HAP-1 (cell line): ENCODE measurements around the gene CAV2.

ENCODE experiments used
- DNase-seq, 2 experiments: peaks; one replicate each; pipeline ENCODE4 v3.0.0-alpha.2; 2016 to 2020; ENCODE audit warnings: low spot score in 2 of 2
- H3K27me3 ChIP-seq: fragments of 250-450 bp; sonication (Bioruptor Pico); 2 replicates; pipeline ENCODE4 v1.5.1; 2020; ENCODE audit warnings: low read depth, mild to moderate bottlenecking, moderate library complexity
- H3K36me3 ChIP-seq: fragments of 250-450 bp; sonication (Bioruptor Pico); replicated peaks from 2 replicates; pipeline ENCODE4 v1.5.1; 2020; ENCODE audit warnings: mild to moderate bottlenecking
- H3K4me1 ChIP-seq: fragments of 250-450 bp; sonication (Bioruptor Pico); 2 replicates; pipeline ENCODE4 v1.5.1; 2020; ENCODE audit warnings: mild to moderate bottlenecking
- H3K4me3 ChIP-seq: fragments of 250-450 bp; sonication (Bioruptor Pico); 2 replicates; pipeline ENCODE4 v1.5.1; 2020; ENCODE audit warnings: mild to moderate bottlenecking, moderate library complexity
- H3K9me3 ChIP-seq: fragments of 250-450 bp; sonication (Bioruptor Pico); 2 replicates; pipeline ENCODE4 v1.5.1; 2020; ENCODE audit warnings: mild to moderate bottlenecking, moderate library complexity
- in situ Hi-C: fragments of 300-500 bp; cut with MboI; formaldehyde crosslinking; loops from 3 replicates; pipeline ENCODE4 v1.14.3; 2020; ENCODE audit warnings: low sequenced_read_pairs, inconsistent platforms, mixed read lengths

The CAV2 gene

DNA sequence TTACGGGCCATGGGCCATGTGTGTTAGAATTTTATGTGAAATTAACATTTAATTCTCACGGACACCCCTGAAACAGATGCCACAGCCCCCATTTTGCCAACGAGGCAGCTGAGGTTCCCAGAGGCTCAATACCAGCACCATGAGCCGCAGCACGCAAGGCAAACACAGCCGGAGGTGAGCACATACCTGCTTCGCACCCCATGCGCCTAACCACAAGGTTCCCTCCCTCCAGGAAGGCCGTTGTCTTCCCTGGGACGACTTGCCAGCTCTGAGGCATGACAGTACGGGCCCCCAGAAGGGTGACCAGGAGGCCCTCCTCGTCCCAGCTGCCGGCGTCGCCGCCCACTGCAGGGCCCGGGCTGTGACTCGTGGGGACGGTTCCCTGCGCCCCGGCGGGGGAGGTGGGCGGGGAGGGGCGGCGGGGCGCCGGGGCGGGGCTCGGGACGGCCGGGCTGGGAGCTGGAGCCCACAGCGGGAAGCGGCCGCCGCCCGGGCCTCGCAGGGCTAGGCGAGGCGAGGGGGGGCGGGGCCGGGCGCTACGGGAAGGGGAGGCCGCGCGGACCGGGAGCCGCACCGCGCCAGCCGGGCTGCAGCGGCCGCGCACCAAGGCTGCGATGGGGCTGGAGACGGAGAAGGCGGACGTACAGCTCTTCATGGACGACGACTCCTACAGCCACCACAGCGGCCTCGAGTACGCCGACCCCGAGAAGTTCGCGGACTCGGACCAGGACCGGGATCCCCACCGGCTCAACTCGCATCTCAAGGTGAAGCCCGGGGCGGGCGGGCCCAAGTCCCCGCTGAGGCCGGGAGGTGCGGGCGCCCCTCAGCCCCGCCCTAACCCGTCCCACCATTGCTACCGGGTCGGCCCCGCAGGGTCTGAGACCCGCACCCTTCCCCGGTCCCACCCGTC is at the start of gene CAV2:
TSS of gene CAV2 (plus strand) at position 571 of the 910 bp plus-strand sequence. CDS start at position 615, 44 bp downstream.
- DNase-seq, result peak; percentile 29 to 78

DNA sequence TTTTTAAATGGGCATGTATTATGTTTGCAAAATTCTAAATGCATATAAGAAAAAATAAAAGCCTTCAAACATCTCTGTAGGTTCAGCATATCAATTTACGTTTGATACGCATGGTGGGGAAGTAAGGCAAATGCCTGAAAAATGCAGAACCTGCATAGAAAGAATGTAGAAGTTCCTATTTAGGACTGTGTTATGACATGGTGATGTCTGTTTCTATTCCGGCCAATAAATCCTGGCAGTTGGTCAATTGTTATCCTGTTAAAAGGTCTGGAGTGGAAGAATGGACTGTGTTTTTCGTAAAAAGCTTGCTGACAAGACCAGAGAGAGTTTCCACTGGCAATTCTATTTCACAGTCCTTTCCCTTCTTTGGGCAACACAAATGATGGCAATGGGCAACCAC is 49.6 kb upstream of the CAV2 start:
- Histone ChIP-seq H3K27me3 (no peaks in the 10 kb centered on the region), H3K4me1 (peaks cover 3% of the 10 kb centered on the region; the same call in 1 of the 2 replicates), H3K4me3 (no peak overlapping the region), H3K9me3 (no peaks in the 10 kb centered on the region), H3K36me3 (no peaks in the 10 kb centered on the region)
- no peak for DNase-seq
- in situ Hi-C loops, result no loop called here

More for the DNA sequence above, at the start of gene CAV2:
- Histone ChIP-seq H3K4me1 (peaks cover 10% of the 10 kb centered on the region), H3K27me3 (no peaks in the 10 kb centered on the region), H3K4me3 (peak within 1 kb of the TSS; percentile 48), H3K36me3 (no peaks in the 10 kb centered on the region), H3K9me3 (no peaks in the 10 kb centered on the region)
- in situ Hi-C loops, result no loop called here

GRCh38 chr7:116451957-116452729 is 47.4 kb upstream of the CAV2 start:
- Histone ChIP-seq H3K4me1 (no peaks in the 10 kb centered on the region), H3K9me3 (no peaks in the 10 kb centered on the region), H3K27me3 (no peaks in the 10 kb centered on the region), H3K36me3 (no peaks in the 10 kb centered on the region), H3K4me3 (no peak overlapping the region)
- no peak for DNase-seq
- in situ Hi-C loops, result no loop called here

DNA sequence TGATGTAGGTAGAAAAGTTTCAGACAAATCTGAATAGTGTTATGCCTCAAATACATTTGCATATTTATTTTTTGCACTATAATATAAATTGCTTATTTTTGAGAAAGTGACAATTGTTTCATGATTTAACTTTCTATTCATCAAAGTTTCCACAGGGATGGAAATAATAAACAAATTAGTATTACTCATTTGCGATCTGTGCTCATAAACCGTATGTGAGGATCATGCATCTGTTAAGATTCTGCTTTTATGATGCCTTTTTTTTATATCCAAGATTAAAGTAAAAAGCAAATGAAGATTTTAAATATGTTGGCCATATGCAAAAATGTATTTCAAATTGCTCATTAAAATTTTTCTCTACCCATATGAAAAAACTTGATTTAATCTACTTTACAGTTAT is 45.2 kb upstream of the CAV2 start:
- H3K36me3 ChIP-seq, result no peaks in the 10 kb centered on the region
- in situ Hi-C loops, result no loop called here
- H3K9me3 ChIP-seq, result no peaks in the 10 kb centered on the region
- no peak for DNase-seq
- no peak overlapping the region for H3K4me3 ChIP-seq
- no peaks in the 10 kb centered on the region for H3K27me3 ChIP-seq
- no peaks in the 10 kb centered on the region for H3K4me1 ChIP-seq

DNA sequence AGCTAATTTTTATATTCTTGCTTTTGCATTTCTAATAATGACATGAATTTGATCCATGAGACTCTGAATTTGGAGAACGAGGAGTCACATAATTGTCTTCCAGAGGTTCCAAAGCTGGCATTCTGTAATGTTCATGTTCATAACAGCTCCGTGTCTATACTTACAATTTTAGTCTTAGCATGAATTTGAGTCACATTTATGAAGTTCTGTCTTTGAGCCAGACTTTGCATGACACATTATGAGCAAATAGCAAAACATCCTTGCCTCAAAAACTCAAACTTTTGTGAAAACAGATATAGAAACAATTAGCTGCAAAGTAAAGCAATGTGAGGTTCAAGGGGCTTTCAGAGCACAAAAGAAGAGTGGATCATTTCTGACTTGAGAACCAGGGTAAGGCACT is 44.5 kb upstream of the CAV2 start:
- in situ Hi-C loops, result no loop called here
- Histone ChIP-seq H3K4me3 (no peak overlapping the region), H3K9me3 (no peaks in the 10 kb centered on the region), H3K36me3 (no peaks in the 10 kb centered on the region), H3K4me1 (no peaks in the 10 kb centered on the region), H3K27me3 (no peaks in the 10 kb centered on the region)
- DNase-seq, result no peak

- no peak for DNase-seq
- in situ Hi-C loops, result no loop called here
- Histone ChIP-seq H3K9me3 (no peaks in the 10 kb centered on the region), H3K36me3 (no peaks in the 10 kb centered on the region), H3K4me1 (no peaks in the 10 kb centered on the region), H3K27me3 (no peaks in the 10 kb centered on the region), H3K4me3 (no peak overlapping the region)
Measured at GRCh38 chr7:116455499-116455898, 44.0 kb upstream of the CAV2 start.

- Histone ChIP-seq H3K4me3 (no peak overlapping the region), H3K9me3 (no peaks in the 10 kb centered on the region), H3K4me1 (no peaks in the 10 kb centered on the region), H3K36me3 (no peaks in the 10 kb centered on the region), H3K27me3 (no peaks in the 10 kb centered on the region)
- in situ Hi-C loops, result no loop called here
- DNase-seq, result no peak
Measured at GRCh38 chr7:116461500-116461899, 38.0 kb upstream of the CAV2 start.

DNA sequence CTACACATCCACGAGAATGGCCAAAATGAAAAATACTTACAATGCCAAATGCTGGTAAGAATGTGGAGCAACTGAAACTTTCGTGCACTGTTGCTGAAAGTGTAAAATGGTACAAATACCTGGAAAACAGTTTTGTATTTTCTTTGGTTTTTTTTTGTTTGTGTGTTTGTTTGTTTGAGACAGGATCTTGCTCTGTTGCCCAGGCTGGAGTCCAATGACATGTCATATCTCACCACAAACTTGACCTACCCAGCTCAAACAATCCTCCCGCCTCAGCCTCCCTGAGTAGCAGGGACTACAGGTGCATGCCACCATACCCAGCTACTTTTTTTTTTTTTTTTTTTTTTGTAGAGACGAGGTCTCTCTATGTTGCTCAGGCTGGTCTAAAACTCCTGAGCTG is 35.6 kb upstream of the CAV2 start:
- no peaks in the 10 kb centered on the region for H3K36me3 ChIP-seq
- no peak overlapping the region for H3K4me3 ChIP-seq
- in situ Hi-C loops, result no loop called here
- H3K9me3 ChIP-seq, result no peaks in the 10 kb centered on the region
- H3K4me1 ChIP-seq, result no peaks in the 10 kb centered on the region
- H3K27me3 ChIP-seq, result no peaks in the 10 kb centered on the region
- DNase-seq, result no peak

DNA sequence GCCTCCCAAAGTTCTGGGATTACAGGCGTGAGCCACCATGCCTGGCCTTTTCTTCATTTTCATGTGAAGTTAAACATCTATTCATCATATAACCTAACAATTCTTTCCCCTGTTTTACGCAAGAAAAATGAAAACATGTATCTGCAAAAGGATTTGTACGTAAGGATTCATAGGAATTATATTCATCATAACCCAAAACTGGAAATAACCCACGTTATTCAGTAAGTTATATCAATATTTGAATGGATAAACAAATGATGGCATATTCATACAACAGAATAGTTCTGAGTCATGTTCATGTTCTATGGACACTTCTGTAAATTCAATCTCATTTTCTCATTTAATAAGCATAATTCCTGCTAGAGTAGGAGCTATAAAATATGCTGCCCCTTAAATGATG is 35.2 kb upstream of the CAV2 start:
- Histone ChIP-seq H3K9me3 (no peaks in the 10 kb centered on the region), H3K4me1 (0 out of 2 replicates have a peak, but pooled peaks cover 4% of the 10 kb centered on the region), H3K36me3 (no peaks in the 10 kb centered on the region), H3K27me3 (no peaks in the 10 kb centered on the region), H3K4me3 (no peak overlapping the region)
- in situ Hi-C loops, result no loop called here
- DNase-seq, result no peak

DNA sequence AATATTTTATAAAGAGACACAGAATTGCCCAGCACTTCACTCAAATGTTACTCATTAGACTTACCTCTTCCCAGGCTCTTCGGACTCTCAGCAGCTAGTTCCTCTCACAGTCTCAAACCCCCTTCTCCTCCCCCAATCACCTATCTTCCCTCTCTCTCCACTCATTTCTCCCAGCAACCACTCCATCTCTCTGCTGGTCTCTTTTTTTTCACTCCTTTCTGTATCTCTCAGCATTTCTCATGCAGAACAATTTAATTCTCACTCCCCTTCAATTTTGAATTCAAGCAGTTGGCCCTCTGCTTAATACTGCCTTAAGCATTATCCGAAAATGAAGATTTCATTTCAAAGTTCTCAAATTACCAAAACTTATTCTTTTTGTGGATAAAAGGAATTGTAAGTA is 34.4 kb upstream of the CAV2 start:
- no peak for DNase-seq
- H3K9me3 ChIP-seq, result no peaks in the 10 kb centered on the region
- no peaks in the 10 kb centered on the region for H3K36me3 ChIP-seq
- H3K4me3 ChIP-seq, result no peak overlapping the region
- no peaks in the 10 kb centered on the region for H3K27me3 ChIP-seq
- H3K4me1 ChIP-seq, result 0 out of 2 replicates have a peak, but pooled peaks cover 4% of the 10 kb centered on the region
- in situ Hi-C loops, result no loop called here

GRCh38 chr7:116468534-116468933 is 31.0 kb upstream of the CAV2 start:
- no peaks in the 10 kb centered on the region for H3K27me3 ChIP-seq
- 0 out of 2 replicates have a peak, but pooled peaks cover 4% of the 10 kb centered on the region for H3K4me1 ChIP-seq
- H3K36me3 ChIP-seq, result no peaks in the 10 kb centered on the region
- no peaks in the 10 kb centered on the region for H3K9me3 ChIP-seq
- no peak for DNase-seq
- no peak overlapping the region for H3K4me3 ChIP-seq
- in situ Hi-C loops, result no loop called here

DNA sequence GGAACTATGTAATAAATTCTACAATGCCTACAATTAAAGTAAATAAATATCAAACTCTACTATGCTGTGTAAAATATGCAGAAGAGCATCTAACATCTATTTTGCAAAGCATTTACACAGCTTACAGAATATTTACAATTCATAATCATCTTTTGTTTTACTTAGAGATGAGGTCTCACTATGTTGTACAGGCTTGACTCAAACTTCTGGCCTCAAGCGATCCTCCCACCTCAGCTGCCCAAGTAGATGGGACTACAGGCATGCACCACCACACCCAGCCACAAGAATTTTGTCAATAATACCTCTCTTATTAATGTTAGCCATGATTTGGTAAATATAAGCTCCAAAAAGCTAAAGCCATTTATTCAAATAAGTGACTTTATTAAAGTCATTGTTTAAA is 21.9 kb upstream of the CAV2 start:
- H3K4me1 ChIP-seq, result peaks cover 14% of the 10 kb centered on the region
- no peak overlapping the region for H3K4me3 ChIP-seq
- 0 out of 2 replicates have a peak, but pooled peaks cover 2% of the 10 kb centered on the region for H3K9me3 ChIP-seq
- no peak for DNase-seq
- in situ Hi-C loops, result no loop called here
- H3K36me3 ChIP-seq, result no peaks in the 10 kb centered on the region
- no peaks in the 10 kb centered on the region for H3K27me3 ChIP-seq

DNA sequence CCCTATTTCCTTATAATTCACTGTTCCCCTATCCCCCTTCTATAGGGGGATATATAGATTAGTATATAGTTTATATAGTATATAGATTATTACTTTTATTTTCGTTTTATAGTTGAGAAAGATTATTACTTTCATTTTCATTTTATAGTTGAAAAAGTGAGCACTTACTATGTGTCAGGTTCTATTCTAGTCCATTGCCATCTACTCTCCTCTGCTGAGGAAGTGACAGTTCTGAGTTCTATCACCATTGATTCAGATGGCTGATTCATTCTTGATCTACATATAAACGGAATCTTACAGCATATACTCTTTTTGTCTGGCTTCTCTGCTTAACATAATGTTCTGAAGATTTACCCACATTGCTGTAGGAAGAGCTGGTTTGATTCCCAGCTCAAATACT is 20.7 kb upstream of the CAV2 start:
- Histone ChIP-seq H3K9me3 (0 out of 2 replicates have a peak, but pooled peaks cover 2% of the 10 kb centered on the region), H3K4me3 (no peak overlapping the region), H3K4me1 (peaks cover 14% of the 10 kb centered on the region), H3K36me3 (no peaks in the 10 kb centered on the region), H3K27me3 (no peaks in the 10 kb centered on the region)
- DNase-seq, result no peak
- in situ Hi-C loops, result no loop called here
